Hepatocyte (in vitro differentiated cells): ENCODE measurements around the gene KIFC3. TPM values are rescaled to one million over a fixed set of nuclear protein-coding genes. Genes with fewer than 3 reads are reported as not detected.

Experiments used
- DNase-seq: peaks from one replicate; pipeline ENCODE4 v3.0.0-alpha.2; 2016; ENCODE audit warnings: low spot score
- H2AFZ ChIP-seq: fragments of 200-600 bp; sonication (generic); 2 replicates; pipeline ENCODE4 v1.6.0; 2016; ENCODE audit warnings: antibody characterized with exemption, mild to moderate bottlenecking
- H3K27ac ChIP-seq: fragments of 200-600 bp; sonication (generic); 2 replicates; pipeline ENCODE4 v1.5.1; 2016; ENCODE audit warnings: mild to moderate bottlenecking
- H3K27me3 ChIP-seq: fragments of 200-600 bp; sonication (generic); 2 replicates; pipeline ENCODE4 v1.6.1; 2016
- H3K36me3 ChIP-seq: fragments of 200-600 bp; sonication (generic); replicated peaks from 2 replicates; pipeline ENCODE4 v1.5.1; 2016; ENCODE audit warnings: low read depth; ENCODE audit not compliant: insufficient read depth
- H3K4me1 ChIP-seq: fragments of 200-600 bp; sonication (generic); 2 replicates; pipeline ENCODE4 v1.5.1; 2016; ENCODE audit warnings: mild to moderate bottlenecking, moderate library complexity; ENCODE audit not compliant: insufficient read depth
- H3K4me2 ChIP-seq: fragments of 200-600 bp; sonication (generic); 2 replicates; pipeline ENCODE4 v1.6.0; 2016
- H3K4me3 ChIP-seq: fragments of 200-600 bp; sonication (generic); 2 replicates; pipeline ENCODE4 v1.5.1; 2016; ENCODE audit warnings: mild to moderate bottlenecking
- H3K79me2 ChIP-seq: fragments of 200-600 bp; sonication (generic); 2 replicates; pipeline ENCODE4 v1.6.0; 2017; ENCODE audit warnings: mild to moderate bottlenecking
- H3K9me2 ChIP-seq: fragments of 200-600 bp; sonication (generic); replicated peaks from 2 replicates; pipeline ENCODE4 v1.6.0; 2017; ENCODE audit warnings: mild to moderate bottlenecking; ENCODE audit not compliant: insufficient read depth
- H3K9me3 ChIP-seq: fragments of 200-600 bp; sonication (generic); 2 replicates; pipeline ENCODE4 v1.5.1; 2016; ENCODE audit warnings: low read depth, mild to moderate bottlenecking
- H4K20me1 ChIP-seq: fragments of 200-600 bp; sonication (generic); 2 replicates; pipeline ENCODE4 v1.6.0; 2016; ENCODE audit warnings: mild to moderate bottlenecking; ENCODE audit not compliant: insufficient read depth, poor library complexity, severe bottlenecking
- CTCF ChIP-seq: fragments of 200-600 bp; sonication (generic); IDR thresholded peaks from 2 replicates; pipeline ENCODE4 v1.5.1; 2016; ENCODE audit warnings: antibody characterized with exemption, mild to moderate bottlenecking; ENCODE audit not compliant: poor library complexity
- EZH2 ChIP-seq: fragments of 200-600 bp; sonication (generic); IDR thresholded peaks from 2 replicates; pipeline ENCODE4 v1.6.1; 2016; ENCODE audit warnings: antibody characterized with exemption, mild to moderate bottlenecking, borderline replicate concordance
- EZH2phosphoT487 ChIP-seq: fragments of 200-600 bp; sonication (generic); IDR thresholded peaks from one replicate; pipeline ENCODE4 v1.6.1; 2018; ENCODE audit warnings: antibody characterized with exemption, mild to moderate bottlenecking, low read depth, moderate library complexity; ENCODE audit not compliant: unreplicated experiment, severe bottlenecking
- WGBS: methylation state at CpG from one replicate; pipeline ENCODE4 v1.1.6; 2016; ENCODE audit warnings: low lambda C conversion rate; ENCODE audit errors: missing lambda C conversion rate; 5-methylcytosine and 5-hydroxymethylcytosine counted together
- microRNA-seq: library from miRNA; unstranded; fragments of <30 nt; microRNA quantifications from one replicate; pipeline ENCODE4, GENCODE V29; 2017
- polyA plus RNA-seq: library from polyadenylated mRNA; unstranded; fragments of >200 nt; fragmentation: Nextera tagmentation; extraction: Ambion mirVana; gene quantifications from 2 replicates; pipeline ENCODE4 v1.2.1, GENCODE V29; 2016
- small RNA-seq: library from RNA; depleted of rRNA; stranded (forward); fragments of <200 nt; gene quantifications from one replicate; pipeline ENCODE3, GENCODE V24; 2014
- total RNA-seq: library from RNA; depleted of rRNA; stranded (reverse); fragments of >200 nt; gene quantifications from 2 replicates; pipeline ENCODE4 v1.2.3, GENCODE V29; 2014

Gene KIFC3
- total and polyA plus RNA-seq, 2 experiments from 2014 or later: 49.7 to 55.3 TPM

GRCh38 chr16:57709663-57710062, 92.6 kb downstream of the KIFC3 start:
- no peaks in the 10 kb centered on the region for H3K79me2 ChIP-seq
- H3K4me3 ChIP-seq: no peak overlapping the region
- no peaks in the 10 kb centered on the region for H4K20me1 ChIP-seq
- H3K4me2 ChIP-seq: no peak overlapping the region
- H3K9me2 ChIP-seq: no peaks in the 10 kb centered on the region
- WGBS: 61% methylated on average over 3 of the region's 3 CpGs
- H3K36me3 ChIP-seq: no peaks in the 10 kb centered on the region
- no peaks in the 10 kb centered on the region for H3K27me3 ChIP-seq
- H3K4me1 ChIP-seq: peaks cover 3% of the 10 kb centered on the region
- H2AFZ ChIP-seq: no peak overlapping the region
- no peak for DNase-seq
- no peak for TF ChIP-seq EZH2phosphoT487
- no peak for TF ChIP-seq CTCF
- TF ChIP-seq EZH2: no peak
- H3K9me3 ChIP-seq: no peaks in the 10 kb centered on the region
- no peak overlapping the region for H3K27ac ChIP-seq

Small RNA genes lying within 50 kb of the gene (microRNA-seq; reads per million reads assigned to microRNA genes)
- not detected for gene MIR6772

Small RNA genes lying within 50 kb of the gene (small RNA-seq; reads per million reads assigned to genes)
- gene MIR6772: 0.19 reads per million
- not detected for gene RNU6-20P

Other genes starting within 250 kb of the KIFC3 start
- gene ADGRG1, start 173.9 kb downstream of the KIFC3 start, total RNA-seq: 29.6 and 45.9 TPM in 2 replicates
- gene ADGRG1, start 173.9 kb downstream of the KIFC3 start, polyA plus RNA-seq: 58.0 and 61.1 TPM in 2 replicates
- gene ADGRG3, start 134.2 kb downstream of the KIFC3 start, total RNA-seq: 0.20 TPM in 1 of 2 replicates, not detected in the other
- not detected in 2 replicates for gene ADGRG3, start 134.2 kb downstream of the KIFC3 start, polyA plus RNA-seq
- 0.27 TPM in 1 of 2 replicates, not detected in the other for gene DRC7, start 107.7 kb downstream of the KIFC3 start, total RNA-seq
- gene DRC7, start 107.7 kb downstream of the KIFC3 start, polyA plus RNA-seq: 0.93 TPM in 1 of 2 replicates, not detected in the other
- gene KATNB1, start 66.7 kb downstream of the KIFC3 start, total RNA-seq: 8.9 and 12.3 TPM in 2 replicates
- gene KATNB1, start 66.7 kb downstream of the KIFC3 start, polyA plus RNA-seq: 15.3 and 19.0 TPM in 2 replicates
- gene CNGB1, start 168.6 kb upstream of the KIFC3 start, total RNA-seq: not detected in 2 replicates
- gene CNGB1, start 168.6 kb upstream of the KIFC3 start, polyA plus RNA-seq: not detected in 2 replicates
- 4.0 and 5.3 TPM in 2 replicates for gene ZNF319, start 198.2 kb upstream of the KIFC3 start, total RNA-seq
- 5.2 and 8.3 TPM in 2 replicates for gene ZNF319, start 198.2 kb upstream of the KIFC3 start, polyA plus RNA-seq
- gene USB1, start 198.9 kb upstream of the KIFC3 start, total RNA-seq: 17.6 and 18.2 TPM in 2 replicates
- 45.3 and 47.7 TPM in 2 replicates for gene USB1, start 198.9 kb upstream of the KIFC3 start, polyA plus RNA-seq
- 34.2 and 39.0 TPM in 2 replicates for gene MMP15, start 223.3 kb upstream of the KIFC3 start, total RNA-seq
- 56.1 and 63.4 TPM in 2 replicates for gene MMP15, start 223.3 kb upstream of the KIFC3 start, polyA plus RNA-seq